H1 (cell line): Measurements from ENCODE around the gene PAX4. TPM values are rescaled to one million over a fixed set of nuclear protein-coding genes. Genes with fewer than 3 reads are reported as not detected.

Source experiments
- CBX5 ChIP-seq: fragments of 300-800, 300-1000 bp; sonication (generic); IDR thresholded peaks from 2 replicates; pipeline ENCODE4 v1.7.1; 2016; ENCODE audit warnings: antibody characterized with exemption, low read length, low read depth
- GTF2F1 ChIP-seq: IDR thresholded peaks from 2 replicates; pipeline ENCODE4 v1.6.1; 2012; ENCODE audit warnings: low read depth, low read length, improper control_type of control experiment, borderline replicate concordance
- KDM4A ChIP-seq: IDR thresholded peaks from one replicate; pipeline ENCODE4 v1.7.1; 2012; ENCODE audit warnings: low read depth, mild to moderate bottlenecking, moderate library complexity, low read length, inconsistent platforms; ENCODE audit not compliant: severe bottlenecking
- polyA plus RNA-seq, 7 experiments: library from polyadenylated mRNA; depleted of rRNA in 3 of 7; stranded (reverse) in 5 of 7; unstranded in 2 of 7; fragments of >200 nt in 5 of 7; fragments of 200-250 nt in 2 of 7; gene quantifications; 1 replicate in 5 of 7; 2 replicates in 1 of 7; 4 replicates in 1 of 7; pipeline versions ENCODE4 v1.2.1 to v1.2.3, GENCODE V29; 2011 to 2013; ENCODE audit warnings: missing spikeins in 2 of 7, mixed read lengths in 2 of 7
- total RNA-seq: library from RNA; stranded (reverse); fragmentation: NEBNext Ultra II Directional; extraction: Animal tissue kit (Norgen Biotek cat#: 25700); gene quantifications from 2 replicates; pipeline ENCODE4 v1.2.1, GENCODE V29; 2021

Gene PAX4
- total and polyA plus RNA-seq, 2 of the 8 experiments (the other 6 are each of a cell fraction or from before 2014, with no cell fraction given), result 0.20 TPM; not detected in 1

GRCh38 chr7:127616724-127617123 lies 1.2 kb downstream of the PAX4 start (continued):
- TF ChIP-seq CBX5 (no peak), KDM4A (no peak), GTF2F1 (no peak)
